22Rv1 (cell line): Measurements from ENCODE around the gene NOL3.

Experiments used
- ZFX ChIP-seq: fragments of 450-650 bp; IDR thresholded peaks from 2 replicates; pipeline ENCODE4 v1.6.1; 2017; ENCODE audit warnings: antibody characterized with exemption, borderline replicate concordance
- TF ChIP-seq, protein P1 (sequence below): fragments of 450-650 bp; IDR thresholded peaks from 2 replicates; pipeline ENCODE4 v1.5.1; 2017; ENCODE audit warnings: mild to moderate bottlenecking

DNA sequence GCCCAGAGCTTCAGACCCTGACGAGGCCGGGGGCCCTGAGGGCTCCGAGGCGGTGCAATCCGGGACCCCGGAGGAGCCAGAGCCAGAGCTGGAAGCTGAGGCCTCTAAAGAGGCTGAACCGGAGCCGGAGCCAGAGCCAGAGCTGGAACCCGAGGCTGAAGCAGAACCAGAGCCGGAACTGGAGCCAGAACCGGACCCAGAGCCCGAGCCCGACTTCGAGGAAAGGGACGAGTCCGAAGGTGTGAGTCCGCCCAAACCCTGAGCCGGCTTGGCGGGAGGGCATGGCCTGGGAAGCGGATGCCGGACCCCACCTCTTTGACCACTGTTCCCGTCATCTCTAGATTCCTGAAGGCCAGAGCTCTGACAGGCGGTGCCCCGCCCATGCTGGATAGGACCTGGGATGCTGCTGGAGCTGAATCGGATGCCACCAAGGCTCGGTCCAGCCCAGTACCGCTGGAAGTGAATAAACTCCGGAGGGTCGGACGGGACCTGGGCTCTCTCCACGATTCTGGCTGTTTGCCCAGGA, 4.4 kb downstream of the NOL3 start:
- TF ChIP-seq, protein P1, sequence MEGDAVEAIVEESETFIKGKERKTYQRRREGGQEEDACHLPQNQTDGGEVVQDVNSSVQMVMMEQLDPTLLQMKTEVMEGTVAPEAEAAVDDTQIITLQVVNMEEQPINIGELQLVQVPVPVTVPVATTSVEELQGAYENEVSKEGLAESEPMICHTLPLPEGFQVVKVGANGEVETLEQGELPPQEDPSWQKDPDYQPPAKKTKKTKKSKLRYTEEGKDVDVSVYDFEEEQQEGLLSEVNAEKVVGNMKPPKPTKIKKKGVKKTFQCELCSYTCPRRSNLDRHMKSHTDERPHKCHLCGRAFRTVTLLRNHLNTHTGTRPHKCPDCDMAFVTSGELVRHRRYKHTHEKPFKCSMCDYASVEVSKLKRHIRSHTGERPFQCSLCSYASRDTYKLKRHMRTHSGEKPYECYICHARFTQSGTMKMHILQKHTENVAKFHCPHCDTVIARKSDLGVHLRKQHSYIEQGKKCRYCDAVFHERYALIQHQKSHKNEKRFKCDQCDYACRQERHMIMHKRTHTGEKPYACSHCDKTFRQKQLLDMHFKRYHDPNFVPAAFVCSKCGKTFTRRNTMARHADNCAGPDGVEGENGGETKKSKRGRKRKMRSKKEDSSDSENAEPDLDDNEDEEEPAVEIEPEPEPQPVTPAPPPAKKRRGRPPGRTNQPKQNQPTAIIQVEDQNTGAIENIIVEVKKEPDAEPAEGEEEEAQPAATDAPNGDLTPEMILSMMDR: no peak
- no peak for TF ChIP-seq ZFX
